PC-3 (cell line): ENCODE measurements around the gene TMEM51. TPM values are rescaled to one million over a fixed set of nuclear protein-coding genes. Genes with fewer than 3 reads are reported as not detected.

Experiments used
- ATAC-seq: fragments of 200-7000 bp; cut with Tn5 transposase; 2 replicates; pipeline ENCODE4 v1.9.1; 2020; ENCODE audit warnings: mild to moderate bottlenecking, moderate library complexity
- BruUV-seq: library from RNA; stranded (reverse); fragments of 400-500 nt; replicated peaks from 2 replicates; lab custom pipeline; 2021; lab: Mats Ljungman, UMichigan
- CTCF ChIA-PET: fragments of 300-600 bp; sonication (Branson Sonifier 250); formaldehyde crosslinking; loops from one replicate; lab custom pipeline; 2022; ENCODE audit warnings: antibody characterized with exemption; lab: Charles Lee
- POLR2A ChIA-PET: fragments of 300-600 bp; sonication (Branson Sonifier 250); formaldehyde crosslinking; loops from one replicate; lab custom pipeline; 2022; ENCODE audit warnings: antibody characterized with exemption; ENCODE audit not compliant: unreplicated experiment; lab: Charles Lee
- DNase-seq: peaks from one replicate; pipeline ENCODE4 v3.0.0-alpha.2; 2015
- H2AFZ ChIP-seq: fragments of 300-600 bp; sonication (generic); 2 replicates; pipeline ENCODE4 v1.6.0; 2016; ENCODE audit warnings: antibody characterized with exemption, low read length
- H3F3A ChIP-seq: fragments of 300-600 bp; sonication (generic); one replicate; pipeline ENCODE4 v1.6.0; 2017; ENCODE audit warnings: antibody characterized with exemption, low read length, control low read depth, mild to moderate bottlenecking; ENCODE audit not compliant: unreplicated experiment
- H3K27ac ChIP-seq: fragments of 300-600 bp; sonication (generic); 2 replicates; pipeline ENCODE4 v1.5.1; 2016; ENCODE audit warnings: mild to moderate bottlenecking, low read length
- H3K27me3 ChIP-seq: fragments of 300-600 bp; sonication (generic); 2 replicates; pipeline ENCODE4 v1.6.1; 2016; ENCODE audit warnings: low read length, mixed read lengths
- H3K36me3 ChIP-seq: fragments of 300-600 bp; sonication (generic); 2 replicates; pipeline ENCODE4 v1.6.1; 2016; ENCODE audit warnings: low read depth, mixed run types, low read length, mixed read lengths
- H3K4me1 ChIP-seq: fragments of 300-600 bp; sonication (generic); 2 replicates; pipeline ENCODE4 v1.5.1; 2016; ENCODE audit warnings: low read length; ENCODE audit not compliant: insufficient read depth
- H3K4me2 ChIP-seq: fragments of 300-600 bp; sonication (generic); 2 replicates; pipeline ENCODE4 v1.6.0; 2016; ENCODE audit warnings: low read length
- H3K4me3 ChIP-seq: fragments of 300-600 bp; sonication (generic); 2 replicates; pipeline ENCODE4 v1.5.1; 2016; ENCODE audit warnings: mild to moderate bottlenecking, low read length, mixed read lengths
- H3K79me2 ChIP-seq: fragments of 300-600 bp; sonication (generic); 2 replicates; pipeline ENCODE4 v1.6.1; 2017; ENCODE audit warnings: low read length, mixed read lengths
- H3K9ac ChIP-seq: fragments of 300-600 bp; sonication (generic); 2 replicates; pipeline ENCODE4 v1.6.0; 2016; ENCODE audit warnings: mild to moderate bottlenecking, low read length
- H3K9me2 ChIP-seq: fragments of 300-600 bp; sonication (generic); replicated peaks from 2 replicates; pipeline ENCODE4 v1.6.1; 2016; ENCODE audit warnings: mixed run types, low read length, mixed read lengths
- H3K9me3 ChIP-seq: fragments of 300-600 bp; sonication (generic); 2 replicates; pipeline ENCODE4 v1.6.1; 2016; ENCODE audit warnings: low read length, mixed read lengths
- H4K20me1 ChIP-seq: fragments of 300-600 bp; sonication (generic); 2 replicates; pipeline ENCODE4 v1.6.1; 2016; ENCODE audit warnings: low read length, mixed read lengths
- EZH2 ChIP-seq: fragments of 300-600 bp; sonication (generic); IDR thresholded peaks from one replicate; pipeline ENCODE4 v1.6.1; 2017; ENCODE audit warnings: antibody characterized with exemption, mild to moderate bottlenecking, low read length; ENCODE audit not compliant: unreplicated experiment
- EZH2phosphoT487 ChIP-seq: fragments of 300-600 bp; sonication (generic); IDR thresholded peaks from 2 replicates; pipeline ENCODE4 v1.6.1; 2018; ENCODE audit warnings: mild to moderate bottlenecking, antibody characterized with exemption, low read length, borderline replicate concordance
- intact Hi-C: fragments of 100-400 bp; cut with micrococcal nuclease; formaldehyde crosslinking; loops from 2 replicates; pipeline ENCODE4 v1.9.0; 2023
- total RNA-seq: library from RNA; depleted of rRNA; stranded (reverse); fragments of >200 nt; gene quantifications from 2 replicates; pipeline ENCODE4 v1.2.3, GENCODE V29; 2014
- TF ChIP-seq, protein P1 (sequence below): fragments of 300-600 bp; sonication (generic); conservative IDR thresholded peaks from 2 replicates; pipeline ENCODE4 v1.5.1; 2017; ENCODE audit warnings: antibody characterized with exemption, low read depth, mild to moderate bottlenecking, low read length

The TMEM51 gene
- total RNA-seq, 1 experiment from 2014 or later = 20.8 TPM

DNA sequence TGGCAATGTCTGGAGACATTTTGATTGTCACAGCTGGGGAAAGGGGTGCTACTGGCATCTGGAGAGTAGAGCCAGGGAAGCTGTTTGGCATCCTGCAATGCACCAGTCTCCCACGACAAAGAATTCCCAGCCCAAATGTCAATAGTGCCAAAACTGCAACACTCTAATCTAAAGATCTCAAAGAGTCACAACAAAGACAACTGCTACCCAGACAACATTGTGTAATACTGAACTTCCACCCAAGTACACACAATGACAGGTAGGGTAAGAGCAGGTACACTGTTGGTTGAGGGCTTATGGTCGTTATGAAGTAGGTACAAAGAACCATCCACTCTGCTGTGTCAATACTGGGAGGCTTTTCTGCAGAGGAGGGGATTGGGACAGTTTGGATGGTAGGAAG is 8.2 kb upstream of the TMEM51 start:
- Histone ChIP-seq H3K9me3 (no peaks in the 10 kb centered on the region), H3K4me1 (peaks cover 20% of the 10 kb centered on the region), H3K27ac (no peak overlapping the region), H3K4me3 (no peak overlapping the region), H4K20me1 (no peaks in the 10 kb centered on the region), H3K79me2 (no peaks in the 10 kb centered on the region), H3K27me3 (no peaks in the 10 kb centered on the region), H3K9ac (no peak overlapping the region), H3F3A (no peaks in the 10 kb centered on the region), H3K9me2 (no peaks in the 10 kb centered on the region), H2AFZ (no peak overlapping the region), H3K36me3 (no peaks in the 10 kb centered on the region), H3K4me2 (no peak overlapping the region)
- no peak for ATAC-seq
- BruUV-seq = no TSS peak
- intact Hi-C loops = no loop called here
- no peak for DNase-seq
- ChIA-PET CTCF (no interaction called here), POLR2A (no interaction called here)
- TF ChIP-seq, protein P1, sequence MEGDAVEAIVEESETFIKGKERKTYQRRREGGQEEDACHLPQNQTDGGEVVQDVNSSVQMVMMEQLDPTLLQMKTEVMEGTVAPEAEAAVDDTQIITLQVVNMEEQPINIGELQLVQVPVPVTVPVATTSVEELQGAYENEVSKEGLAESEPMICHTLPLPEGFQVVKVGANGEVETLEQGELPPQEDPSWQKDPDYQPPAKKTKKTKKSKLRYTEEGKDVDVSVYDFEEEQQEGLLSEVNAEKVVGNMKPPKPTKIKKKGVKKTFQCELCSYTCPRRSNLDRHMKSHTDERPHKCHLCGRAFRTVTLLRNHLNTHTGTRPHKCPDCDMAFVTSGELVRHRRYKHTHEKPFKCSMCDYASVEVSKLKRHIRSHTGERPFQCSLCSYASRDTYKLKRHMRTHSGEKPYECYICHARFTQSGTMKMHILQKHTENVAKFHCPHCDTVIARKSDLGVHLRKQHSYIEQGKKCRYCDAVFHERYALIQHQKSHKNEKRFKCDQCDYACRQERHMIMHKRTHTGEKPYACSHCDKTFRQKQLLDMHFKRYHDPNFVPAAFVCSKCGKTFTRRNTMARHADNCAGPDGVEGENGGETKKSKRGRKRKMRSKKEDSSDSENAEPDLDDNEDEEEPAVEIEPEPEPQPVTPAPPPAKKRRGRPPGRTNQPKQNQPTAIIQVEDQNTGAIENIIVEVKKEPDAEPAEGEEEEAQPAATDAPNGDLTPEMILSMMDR = no peak
- TF ChIP-seq EZH2 = no peak
- no peak for TF ChIP-seq EZH2phosphoT487

DNA sequence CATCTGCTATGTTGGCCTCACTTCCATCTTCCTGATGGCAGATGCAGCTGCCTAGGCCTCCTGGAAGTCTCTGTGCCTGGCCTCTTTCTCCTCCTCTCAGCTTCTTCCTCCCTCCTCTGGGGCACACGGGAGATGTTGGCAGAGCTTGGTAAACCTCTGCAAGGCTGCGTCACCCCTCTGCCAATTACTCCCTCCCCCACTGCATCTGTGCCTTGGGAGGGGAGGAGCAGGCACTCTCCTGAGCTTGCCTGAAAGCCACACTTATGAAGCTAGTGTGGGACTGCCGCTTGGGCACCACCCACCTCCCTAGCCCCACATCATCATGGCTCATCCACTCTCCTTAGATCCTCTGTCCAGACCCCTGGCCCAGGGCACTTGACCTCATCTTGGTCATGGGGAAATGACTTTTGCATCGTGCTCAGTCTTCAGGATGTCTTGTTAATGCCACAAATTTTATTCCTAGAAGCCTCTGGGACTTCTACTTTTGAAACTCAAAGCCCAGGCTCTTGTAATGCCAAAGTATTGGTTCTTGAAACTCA is 7.3 kb upstream of the TMEM51 start:
- Histone ChIP-seq H3K4me1 (peaks cover 23% of the 10 kb centered on the region), H4K20me1 (no peaks in the 10 kb centered on the region), H3K9ac (no peak overlapping the region), H2AFZ (no peak overlapping the region), H3K4me2 (no peak overlapping the region), H3K79me2 (no peaks in the 10 kb centered on the region), H3K4me3 (no peak overlapping the region), H3K27me3 (no peaks in the 10 kb centered on the region), H3K9me3 (no peaks in the 10 kb centered on the region), H3K36me3 (no peaks in the 10 kb centered on the region), H3F3A (no peaks in the 10 kb centered on the region), H3K27ac (no peak overlapping the region), H3K9me2 (no peaks in the 10 kb centered on the region)
- DNase-seq (no peak), ATAC-seq (no peak)
- TF ChIP-seq EZH2phosphoT487 (no peak), EZH2 (no peak)
- TF ChIP-seq, protein P1 = no peak
- no TSS peak for BruUV-seq
- CTCF ChIA-PET = no interaction called here
- POLR2A ChIA-PET = no interaction called here
- intact Hi-C loops = no loop called here

DNA sequence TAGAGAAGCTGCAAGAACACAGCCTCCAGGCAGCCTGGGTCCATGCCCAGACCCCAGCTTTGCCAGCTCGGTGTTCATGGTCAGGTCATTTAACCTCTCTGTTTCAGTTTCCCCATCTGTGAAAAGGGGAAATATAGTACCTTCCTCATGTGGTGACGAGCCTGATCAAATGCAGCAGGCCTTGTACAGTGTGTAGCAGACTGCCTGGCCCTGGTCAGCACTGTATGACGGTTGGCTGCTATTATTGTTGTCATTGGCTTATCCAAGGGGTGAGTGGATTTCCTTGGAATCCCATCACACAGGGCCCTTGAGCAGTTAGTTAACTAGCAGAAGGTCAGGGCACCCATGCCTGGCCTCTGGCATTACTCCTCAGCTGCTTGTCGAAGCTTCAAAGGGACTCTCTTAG is 6.6 kb upstream of the TMEM51 start:
- Histone ChIP-seq H3K36me3 (no peaks in the 10 kb centered on the region), H3K79me2 (no peaks in the 10 kb centered on the region), H2AFZ (no peak overlapping the region), H3F3A (no peaks in the 10 kb centered on the region), H3K4me3 (no peak overlapping the region), H3K27ac (no peak overlapping the region), H3K9me3 (no peaks in the 10 kb centered on the region), H3K4me2 (no peak overlapping the region), H3K27me3 (no peaks in the 10 kb centered on the region), H3K9ac (no peak overlapping the region), H3K4me1 (peaks cover 25% of the 10 kb centered on the region), H4K20me1 (no peaks in the 10 kb centered on the region), H3K9me2 (no peaks in the 10 kb centered on the region)
- DNase-seq = no peak
- TF ChIP-seq, protein P1 = no peak
- TF ChIP-seq EZH2 = no peak
- TF ChIP-seq EZH2phosphoT487 = no peak
- no peak for ATAC-seq
- POLR2A ChIA-PET = no interaction called here
- CTCF ChIA-PET = no interaction called here
- no TSS peak for BruUV-seq
- intact Hi-C loops = no loop called here
